Activated naive CD4-positive, alpha-beta T cell treated with anti-CD3 and anti-CD28 coated beads, Interleukin-2, amount 50 U/mL, for 24 hours (primary cell): Measurements from ENCODE around the gene JARID2.

Experiments used
- H3K27ac Mint-ChIP-seq: one replicate; pipeline ENCODE4 v1.8.0; 2021; ENCODE audit warnings: mild to moderate bottlenecking, mixed read lengths
- H3K27me3 Mint-ChIP-seq: one replicate; pipeline ENCODE4 v1.8.0; 2021; ENCODE audit warnings: mixed read lengths
- H3K36me3 Mint-ChIP-seq: one replicate; pipeline ENCODE4 v1.8.0; 2021; ENCODE audit warnings: mixed read lengths
- H3K4me1 Mint-ChIP-seq: one replicate; pipeline ENCODE4 v1.8.0; 2021; ENCODE audit warnings: mixed read lengths
- H3K4me3 Mint-ChIP-seq: one replicate; pipeline ENCODE4 v1.8.0; 2021; ENCODE audit warnings: mild to moderate bottlenecking, mixed read lengths
- H3K9me3 Mint-ChIP-seq: one replicate; pipeline ENCODE4 v1.8.0; 2021; ENCODE audit warnings: mixed read lengths

The JARID2 gene

DNA sequence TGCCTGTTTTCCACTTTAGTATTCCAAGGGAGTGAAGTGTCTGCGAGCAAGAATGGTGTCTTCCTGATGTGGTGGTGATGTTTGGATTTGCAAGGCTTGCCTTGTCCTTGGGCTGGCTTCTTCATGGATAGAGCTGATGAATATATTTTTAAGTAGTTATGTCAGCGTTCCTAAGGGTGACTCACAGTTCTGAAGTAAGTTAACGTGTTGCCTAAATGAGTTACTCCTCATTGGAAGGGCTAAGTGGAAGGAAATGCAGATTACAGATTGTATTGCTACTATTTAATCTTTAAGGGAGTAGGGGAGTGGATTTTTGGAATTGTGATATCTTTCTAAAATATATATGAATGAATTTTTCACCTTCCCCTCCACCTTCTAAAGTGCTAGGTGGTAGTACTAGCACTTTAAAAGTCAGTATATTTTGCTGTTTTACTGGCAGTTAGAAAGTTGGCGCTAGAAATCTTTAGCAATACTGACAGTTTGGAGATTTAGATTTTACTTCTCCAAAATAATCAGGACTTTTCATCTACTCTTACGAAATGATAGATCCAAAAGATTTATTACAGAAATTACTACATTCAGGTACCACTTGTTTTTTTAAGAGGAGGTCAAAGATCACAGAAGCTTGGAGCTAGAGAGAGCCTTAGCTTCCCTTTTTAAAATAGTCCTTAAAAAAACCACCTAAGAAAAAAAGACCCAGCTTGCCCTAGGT, 197.4 kb downstream of the JARID2 start:
- peaks cover 81% of the 10 kb centered on the region for H3K4me1 Mint-ChIP-seq
- H3K36me3 Mint-ChIP-seq, result no peaks in the 10 kb centered on the region
- H3K27ac Mint-ChIP-seq, result no peak overlapping the region
- H3K27me3 Mint-ChIP-seq, result no peaks in the 10 kb centered on the region
- H3K9me3 Mint-ChIP-seq, result no peaks in the 10 kb centered on the region
- no peak overlapping the region for H3K4me3 Mint-ChIP-seq

DNA sequence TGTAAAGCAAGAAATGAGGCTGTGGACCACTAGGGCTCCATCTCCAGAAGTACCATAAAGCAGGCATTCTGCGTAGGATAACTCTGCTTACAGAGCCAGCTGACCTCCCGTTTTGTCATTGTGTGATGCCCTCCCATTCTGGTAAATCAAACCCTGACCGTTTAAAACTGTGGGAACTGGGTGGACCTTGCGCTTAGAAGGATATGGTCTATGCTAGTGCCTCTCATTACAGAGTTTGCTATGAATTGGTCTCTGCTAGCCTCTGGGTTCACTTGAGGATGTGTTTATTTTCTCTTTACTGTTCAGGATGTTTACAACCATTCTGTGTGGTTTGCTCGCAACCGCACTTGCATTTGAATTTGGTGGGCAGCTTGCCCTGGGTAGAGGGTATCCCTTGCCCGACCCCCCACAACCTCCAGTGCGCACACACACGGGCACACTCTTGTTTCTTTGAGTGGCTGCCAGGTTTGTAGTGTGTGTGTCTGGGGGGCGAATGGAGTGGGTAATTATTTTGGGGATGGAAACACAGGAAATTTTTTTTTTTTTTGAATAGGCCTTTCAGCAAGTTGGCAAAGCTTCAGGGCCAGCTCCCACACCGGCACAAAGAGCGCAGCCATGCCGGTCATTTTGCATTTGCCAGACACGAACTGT, 198.3 kb downstream of the JARID2 start:
- no peaks in the 10 kb centered on the region for H3K9me3 Mint-ChIP-seq
- peaks cover 78% of the 10 kb centered on the region for H3K4me1 Mint-ChIP-seq
- no peak overlapping the region for H3K27ac Mint-ChIP-seq
- H3K27me3 Mint-ChIP-seq, result no peaks in the 10 kb centered on the region
- H3K4me3 Mint-ChIP-seq, result no peak overlapping the region
- no peaks in the 10 kb centered on the region for H3K36me3 Mint-ChIP-seq

DNA sequence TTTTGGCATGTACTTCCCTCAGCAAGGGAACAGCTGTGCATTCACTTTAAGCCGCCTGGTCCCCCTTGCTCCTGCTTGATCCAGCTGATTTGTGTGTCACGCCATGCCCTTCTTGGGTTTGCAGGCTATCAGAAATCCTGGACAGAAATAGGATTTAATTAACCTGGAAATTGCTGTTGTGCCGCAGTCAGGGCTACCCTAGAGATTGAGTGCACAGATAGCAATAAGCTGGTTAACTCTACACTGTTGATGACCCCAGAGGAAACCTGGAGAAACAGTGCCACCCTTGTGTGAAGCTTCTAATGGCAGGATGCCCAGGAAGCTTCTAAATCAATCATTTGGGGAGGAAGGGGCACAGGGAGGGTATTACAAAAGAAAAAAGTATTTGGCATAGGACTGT, 199.0 kb downstream of the JARID2 start:
- Mint-ChIP-seq H3K4me1 (peaks cover 77% of the 10 kb centered on the region), H3K27me3 (no peaks in the 10 kb centered on the region), H3K27ac (no peak overlapping the region), H3K36me3 (no peaks in the 10 kb centered on the region), H3K4me3 (no peak overlapping the region), H3K9me3 (no peaks in the 10 kb centered on the region)

DNA sequence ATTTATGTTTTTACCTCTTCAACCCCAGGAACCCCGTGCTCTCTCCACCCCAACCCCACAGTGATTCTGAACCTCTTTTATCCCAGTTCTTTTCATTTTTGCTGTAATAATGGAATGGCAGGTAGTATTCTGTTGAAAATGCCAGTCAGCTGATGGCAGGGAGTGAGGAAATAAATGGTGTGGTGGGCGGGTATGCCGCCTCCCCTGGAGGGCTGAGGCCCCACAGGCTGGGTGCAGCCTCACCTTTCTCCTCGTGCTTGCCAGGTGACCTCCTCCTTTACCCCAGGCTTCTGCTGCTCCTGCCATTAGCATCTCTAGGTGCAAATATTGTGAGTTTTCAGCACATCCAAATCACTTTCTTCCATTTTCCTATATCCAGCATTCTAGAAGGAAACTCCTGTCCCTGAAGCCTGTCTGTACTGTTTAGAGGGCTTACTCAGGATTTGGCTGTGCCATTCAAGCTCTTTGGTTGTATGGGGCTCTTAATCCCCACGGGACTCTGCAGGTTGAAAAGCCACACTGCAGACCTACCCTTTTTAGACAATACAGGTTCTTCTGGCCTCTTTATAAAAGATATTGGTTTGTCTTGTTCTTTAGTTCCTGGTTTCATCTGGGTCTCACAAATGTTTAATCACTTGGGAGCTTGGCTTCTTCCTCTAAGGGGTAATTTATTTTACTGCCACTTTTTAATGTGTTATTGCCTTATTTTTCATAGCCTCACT, 201.8 kb downstream of the JARID2 start:
- Mint-ChIP-seq H3K4me1 (peaks cover 73% of the 10 kb centered on the region), H3K27ac (no peak overlapping the region), H3K27me3 (no peaks in the 10 kb centered on the region), H3K36me3 (peaks cover 4% of the 10 kb centered on the region), H3K9me3 (no peaks in the 10 kb centered on the region), H3K4me3 (no peak overlapping the region)

DNA sequence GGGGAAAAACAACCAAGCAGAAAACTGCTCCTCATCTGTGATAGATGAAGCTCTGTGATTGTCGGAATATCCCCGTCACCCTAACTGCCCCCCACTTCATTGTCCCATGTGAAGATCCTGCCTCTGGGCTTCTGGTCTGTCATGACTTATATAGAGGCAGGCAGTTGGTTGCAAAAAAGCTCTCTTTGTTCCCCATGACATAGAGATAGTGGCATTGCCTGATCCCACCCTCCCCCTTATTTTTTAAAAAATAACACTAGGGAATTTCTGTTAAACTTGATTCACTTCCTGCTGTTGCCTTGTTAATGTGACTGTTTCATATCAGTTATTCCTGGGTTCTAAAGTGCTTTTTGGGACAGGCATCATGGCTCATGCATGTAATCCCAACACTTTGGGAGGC, 203.1 kb downstream of the JARID2 start:
- Mint-ChIP-seq H3K4me1 (peaks cover 72% of the 10 kb centered on the region), H3K36me3 (peaks cover 6% of the 10 kb centered on the region), H3K27me3 (no peaks in the 10 kb centered on the region), H3K9me3 (no peaks in the 10 kb centered on the region), H3K27ac (no peak overlapping the region), H3K4me3 (no peak overlapping the region)

DNA sequence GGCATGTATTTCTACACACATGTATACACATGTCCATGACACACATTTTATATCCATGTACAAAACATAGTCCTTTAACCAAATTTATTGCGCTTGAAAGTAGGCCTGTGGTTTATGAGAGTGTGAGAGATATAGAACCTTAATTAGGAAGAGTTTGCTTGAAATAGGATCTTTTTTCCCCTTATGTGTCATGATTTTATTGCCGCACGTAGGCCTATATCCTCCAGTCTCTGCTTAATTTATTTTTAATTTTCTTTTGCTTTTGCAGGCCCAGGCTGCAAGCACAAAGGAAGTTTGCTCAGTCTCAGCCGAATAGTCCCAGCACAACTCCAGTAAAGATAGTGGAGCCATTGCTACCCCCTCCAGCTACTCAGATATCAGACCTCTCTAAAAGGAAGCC, 205.9 kb downstream of the JARID2 start:
- H3K27ac Mint-ChIP-seq, result no peak overlapping the region
- H3K4me3 Mint-ChIP-seq, result no peak overlapping the region
- peaks cover 16% of the 10 kb centered on the region for H3K36me3 Mint-ChIP-seq
- H3K9me3 Mint-ChIP-seq, result no peaks in the 10 kb centered on the region
- H3K4me1 Mint-ChIP-seq, result peaks cover 70% of the 10 kb centered on the region
- H3K27me3 Mint-ChIP-seq, result no peaks in the 10 kb centered on the region

DNA sequence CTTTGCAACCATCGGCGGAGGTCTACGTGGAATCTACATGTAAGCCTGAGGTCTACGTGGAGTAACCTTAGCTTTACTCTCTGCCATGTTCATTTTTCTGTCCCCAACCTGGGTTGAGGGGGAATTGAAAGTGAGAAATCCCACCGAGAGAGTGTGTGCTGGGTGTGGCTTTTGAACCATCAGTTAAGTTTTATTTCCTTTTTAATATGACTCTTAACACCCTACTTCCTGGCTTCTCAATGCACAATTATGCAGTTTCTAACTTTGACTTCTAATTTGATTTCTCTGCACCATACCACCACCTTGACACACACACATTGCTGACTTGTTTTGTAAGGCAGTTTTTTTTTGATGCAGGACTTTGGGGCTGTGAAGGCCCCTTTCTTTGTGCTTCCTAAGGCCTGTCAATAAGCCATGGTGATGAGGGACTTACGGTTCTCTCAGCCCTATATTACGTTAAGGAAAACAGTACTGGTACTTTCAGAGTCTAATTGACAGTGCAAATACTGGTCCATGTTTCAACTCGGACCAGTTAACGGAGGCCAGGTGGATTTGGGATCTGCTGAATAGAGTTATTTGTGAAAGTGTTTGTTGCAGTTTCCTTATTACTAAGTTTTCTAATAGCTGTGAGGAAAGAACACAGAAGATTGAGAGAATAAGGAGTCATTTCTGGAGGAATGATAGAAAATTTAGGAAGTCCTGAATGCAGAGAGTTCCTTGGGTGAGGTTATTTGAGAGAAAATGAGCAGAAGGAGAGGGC, 206.5 kb downstream of the JARID2 start:
- H3K4me1 Mint-ChIP-seq, result peaks cover 70% of the 10 kb centered on the region
- H3K27ac Mint-ChIP-seq, result peak overlapping the region; percentile 21
- H3K27me3 Mint-ChIP-seq, result no peaks in the 10 kb centered on the region
- peaks cover 18% of the 10 kb centered on the region for H3K36me3 Mint-ChIP-seq
- no peak overlapping the region for H3K4me3 Mint-ChIP-seq
- H3K9me3 Mint-ChIP-seq, result no peaks in the 10 kb centered on the region

DNA sequence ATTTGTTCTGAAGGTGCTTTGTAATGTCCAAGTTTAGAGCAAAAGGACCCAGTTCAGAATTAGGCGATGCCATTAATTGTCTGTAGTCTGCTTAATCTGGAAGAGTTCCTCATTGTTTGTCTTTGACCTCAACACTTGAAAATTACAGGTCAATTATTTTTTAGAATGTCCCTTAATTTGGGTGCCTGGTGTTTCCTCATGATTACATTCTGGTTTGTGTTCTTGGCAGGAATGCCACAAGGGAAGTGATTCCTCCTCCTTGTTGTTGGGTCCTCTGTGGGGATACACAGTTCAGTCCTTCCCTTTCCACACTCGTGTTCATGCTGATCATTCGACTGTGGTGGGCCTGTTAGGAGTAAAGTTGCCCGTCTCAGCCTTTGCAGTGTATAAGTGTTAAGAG, 207.3 kb downstream of the JARID2 start:
- Mint-ChIP-seq H3K27me3 (no peaks in the 10 kb centered on the region), H3K4me1 (peaks cover 65% of the 10 kb centered on the region), H3K9me3 (no peaks in the 10 kb centered on the region), H3K36me3 (peaks cover 18% of the 10 kb centered on the region), H3K4me3 (no peak overlapping the region), H3K27ac (no peak overlapping the region)

DNA sequence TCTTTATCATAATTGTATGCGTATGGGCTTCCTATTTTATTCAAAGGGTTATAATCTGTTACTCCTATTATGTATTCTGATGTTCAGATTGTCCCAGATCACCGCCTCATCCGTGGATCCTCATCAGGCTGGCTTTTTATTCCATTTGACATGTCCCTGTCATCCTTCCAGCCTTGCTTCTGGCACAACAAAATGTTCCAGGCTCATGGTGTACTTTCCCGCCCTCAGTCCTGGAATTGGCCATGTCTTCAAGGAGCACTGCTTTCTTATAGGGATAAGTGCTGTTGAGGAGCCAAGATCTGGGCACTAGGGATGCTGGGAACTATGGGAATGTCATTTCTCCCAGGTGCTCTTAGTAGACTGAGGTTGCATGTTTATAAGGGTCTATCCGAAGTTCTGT, 207.8 kb downstream of the JARID2 start:
- no peaks in the 10 kb centered on the region for H3K9me3 Mint-ChIP-seq
- H3K4me1 Mint-ChIP-seq, result peaks cover 67% of the 10 kb centered on the region
- peaks cover 21% of the 10 kb centered on the region for H3K36me3 Mint-ChIP-seq
- no peak overlapping the region for H3K4me3 Mint-ChIP-seq
- no peaks in the 10 kb centered on the region for H3K27me3 Mint-ChIP-seq
- no peak overlapping the region for H3K27ac Mint-ChIP-seq

DNA sequence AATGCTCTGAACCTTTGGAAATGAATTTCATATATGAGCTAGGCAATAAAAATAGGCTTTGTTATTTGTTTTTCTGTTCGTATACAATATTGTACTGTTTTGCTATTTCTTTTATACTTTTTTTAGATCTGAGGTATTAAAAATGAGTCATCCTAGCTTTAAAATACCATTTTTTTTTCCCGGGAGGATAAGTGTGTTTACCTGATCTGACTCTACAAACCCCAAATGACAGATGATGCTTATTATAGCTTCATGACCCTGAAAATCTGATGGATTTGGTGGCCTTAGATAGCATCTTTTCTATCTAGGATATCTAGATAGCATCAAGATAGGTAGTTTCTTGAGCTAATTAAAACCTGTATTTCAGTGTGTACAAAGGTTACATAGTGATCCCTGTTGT, 210.6 kb downstream of the JARID2 start:
- H3K4me3 Mint-ChIP-seq, result no peak overlapping the region
- peaks cover 27% of the 10 kb centered on the region for H3K36me3 Mint-ChIP-seq
- H3K27ac Mint-ChIP-seq, result no peak overlapping the region
- no peaks in the 10 kb centered on the region for H3K9me3 Mint-ChIP-seq
- no peaks in the 10 kb centered on the region for H3K27me3 Mint-ChIP-seq
- H3K4me1 Mint-ChIP-seq, result peaks cover 75% of the 10 kb centered on the region

DNA sequence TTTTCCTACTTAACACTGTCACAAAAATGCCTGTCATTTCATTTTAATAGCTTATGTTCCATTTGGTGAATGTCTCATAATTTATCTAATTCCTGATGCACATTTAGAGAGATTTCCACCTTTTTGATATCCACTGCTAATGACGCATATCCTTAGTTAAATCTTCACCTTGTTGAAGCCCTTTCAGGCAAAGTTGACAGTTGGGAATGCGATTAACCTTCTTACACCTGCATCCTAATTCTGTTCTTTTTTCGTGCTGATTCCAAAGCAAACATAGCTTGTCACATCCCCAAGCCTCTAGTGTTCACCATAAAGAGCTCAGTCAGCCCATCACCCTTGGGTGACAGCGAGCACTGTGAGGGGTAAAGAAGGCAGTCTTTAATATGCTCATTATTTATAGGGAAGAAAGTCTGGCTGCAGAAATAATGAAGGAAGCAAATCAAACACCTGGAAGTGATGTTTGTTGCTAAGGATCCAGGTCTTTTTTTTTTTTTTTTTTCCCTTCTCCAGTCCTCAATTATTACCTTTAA, 211.3 kb downstream of the JARID2 start:
- H3K4me1 Mint-ChIP-seq, result peaks cover 75% of the 10 kb centered on the region
- no peaks in the 10 kb centered on the region for H3K9me3 Mint-ChIP-seq
- H3K4me3 Mint-ChIP-seq, result no peak overlapping the region
- H3K36me3 Mint-ChIP-seq, result peaks cover 27% of the 10 kb centered on the region
- no peaks in the 10 kb centered on the region for H3K27me3 Mint-ChIP-seq
- no peak overlapping the region for H3K27ac Mint-ChIP-seq

DNA sequence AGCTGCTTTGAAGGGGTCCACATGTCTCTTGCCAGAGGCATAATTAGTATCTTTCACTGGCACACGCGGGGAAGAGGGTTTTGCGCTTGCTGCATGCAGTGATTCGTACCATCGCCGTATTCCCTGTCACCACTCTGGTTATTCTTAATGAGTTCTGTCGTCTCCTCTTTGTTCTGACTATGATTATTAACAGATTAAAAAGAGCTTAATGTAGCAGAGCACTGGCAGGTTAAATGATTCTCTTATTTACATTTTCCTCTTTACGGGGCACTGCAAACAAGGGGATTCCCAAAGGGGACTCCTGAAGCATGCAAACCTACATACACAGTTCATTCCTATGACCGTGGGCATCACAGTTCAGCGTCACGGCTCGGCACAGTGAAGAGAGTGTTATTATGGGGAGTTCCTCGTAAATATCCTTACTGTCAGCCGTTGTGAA, 212.2 kb downstream of the JARID2 start:
- Mint-ChIP-seq H3K4me3 (no peak overlapping the region), H3K27me3 (no peaks in the 10 kb centered on the region), H3K9me3 (no peaks in the 10 kb centered on the region), H3K36me3 (peaks cover 22% of the 10 kb centered on the region), H3K4me1 (peaks cover 75% of the 10 kb centered on the region), H3K27ac (no peak overlapping the region)

DNA sequence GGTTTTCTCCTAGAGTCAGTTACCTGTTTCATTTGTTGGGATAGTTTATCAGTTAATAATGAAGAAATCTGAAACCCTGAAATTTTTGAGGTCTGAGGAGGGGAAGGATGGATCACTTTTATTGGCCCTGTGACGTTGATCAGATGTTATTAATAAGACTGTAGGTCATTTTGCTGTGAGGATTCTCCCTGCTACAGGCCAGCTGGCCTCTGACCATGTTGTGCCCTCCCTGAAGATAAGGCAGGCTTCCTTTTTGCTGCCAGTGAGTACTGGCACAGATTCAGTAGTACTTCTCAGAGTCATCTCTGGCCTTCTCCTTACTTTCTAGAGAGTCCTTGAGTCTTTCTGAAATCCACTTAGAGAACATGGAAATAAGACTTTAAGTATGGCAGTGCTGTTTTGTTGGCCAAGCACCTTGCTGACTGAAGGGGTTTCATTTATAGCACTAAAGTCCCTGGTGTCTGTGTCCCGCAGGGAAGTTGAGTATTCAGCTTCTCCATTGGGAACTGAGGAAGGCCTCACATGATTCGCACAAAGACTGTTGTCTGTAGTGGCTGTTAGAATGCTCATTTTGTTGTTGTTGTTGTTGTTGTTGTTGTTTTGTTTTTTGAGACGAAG, 214.3 kb downstream of the JARID2 start:
- Mint-ChIP-seq H3K27me3 (no peaks in the 10 kb centered on the region), H3K9me3 (no peaks in the 10 kb centered on the region), H3K27ac (no peak overlapping the region), H3K4me1 (peaks cover 83% of the 10 kb centered on the region), H3K36me3 (peaks cover 15% of the 10 kb centered on the region), H3K4me3 (no peak overlapping the region)

DNA sequence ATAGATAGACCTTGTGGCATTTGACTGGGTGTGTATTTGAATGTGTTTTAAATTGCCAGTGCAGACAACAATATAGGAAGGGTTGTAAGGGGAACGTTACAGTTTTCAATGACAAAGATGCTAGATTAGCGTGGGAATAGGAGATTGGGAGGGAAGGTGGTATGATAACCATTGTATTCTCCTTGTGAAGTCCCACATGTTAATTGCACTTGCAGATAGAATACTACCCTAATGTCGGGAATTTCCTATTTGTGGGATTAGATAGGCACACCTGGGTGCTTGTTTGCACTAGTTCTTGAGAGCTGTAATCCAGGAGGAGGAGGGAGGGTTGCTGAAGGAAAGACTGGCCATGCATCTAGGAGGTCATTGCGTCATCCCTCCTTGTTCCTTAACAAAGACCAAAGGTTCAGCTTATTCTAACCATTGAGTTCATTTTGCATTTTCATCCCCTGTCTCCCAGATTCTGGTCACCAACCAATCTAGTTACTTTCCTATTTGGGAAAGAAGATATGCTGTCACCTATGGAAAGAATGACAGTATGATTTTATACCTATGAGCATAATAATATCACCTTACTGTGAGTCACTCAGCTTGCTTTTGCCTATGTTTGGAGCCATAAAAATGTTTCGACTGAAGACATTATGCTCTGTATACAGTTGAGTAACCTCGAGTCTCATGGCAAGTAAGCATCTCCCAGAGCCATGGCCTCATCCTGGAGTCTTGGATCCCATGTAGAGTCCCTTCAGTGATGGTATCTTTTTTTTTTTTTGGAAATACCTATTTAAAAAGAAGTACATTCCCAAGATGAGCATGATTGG, 215.5 kb downstream of the JARID2 start:
- Mint-ChIP-seq H3K27ac (no peak overlapping the region), H3K9me3 (no peaks in the 10 kb centered on the region), H3K4me1 (peaks cover 79% of the 10 kb centered on the region), H3K27me3 (no peaks in the 10 kb centered on the region), H3K36me3 (peaks cover 11% of the 10 kb centered on the region), H3K4me3 (no peak overlapping the region)
